GM19023 (cell line): Measurements from ENCODE around the gene EPHA3.

Source experiments
- ATAC-seq: cut with Tn5 transposase; IDR thresholded peaks from one replicate; pipeline ENCODE4 v1.9.1; 2021; ENCODE audit warnings: mild to moderate bottlenecking, moderate library complexity; ENCODE audit not compliant: unreplicated experiment

The EPHA3 gene

GRCh38 chr3:89527736-89528305, 420.4 kb downstream of the EPHA3 start:
- no peak for ATAC-seq
